Smooth muscle cell of the umbilical artery (primary cell): ENCODE measurements around the gene CWF19L2. TPM values are rescaled to one million over a fixed set of nuclear protein-coding genes. Genes with fewer than 3 reads are reported as not detected.

Source experiments
- total RNA-seq: library from RNA; depleted of rRNA; stranded (reverse); fragments of >200 nt; gene quantifications from 2 replicates; pipeline ENCODE4 v1.2.3, GENCODE V29; 2014

Gene CWF19L2
- total RNA-seq, result 11.9 and 13.4 TPM in 2 replicates

DNA sequence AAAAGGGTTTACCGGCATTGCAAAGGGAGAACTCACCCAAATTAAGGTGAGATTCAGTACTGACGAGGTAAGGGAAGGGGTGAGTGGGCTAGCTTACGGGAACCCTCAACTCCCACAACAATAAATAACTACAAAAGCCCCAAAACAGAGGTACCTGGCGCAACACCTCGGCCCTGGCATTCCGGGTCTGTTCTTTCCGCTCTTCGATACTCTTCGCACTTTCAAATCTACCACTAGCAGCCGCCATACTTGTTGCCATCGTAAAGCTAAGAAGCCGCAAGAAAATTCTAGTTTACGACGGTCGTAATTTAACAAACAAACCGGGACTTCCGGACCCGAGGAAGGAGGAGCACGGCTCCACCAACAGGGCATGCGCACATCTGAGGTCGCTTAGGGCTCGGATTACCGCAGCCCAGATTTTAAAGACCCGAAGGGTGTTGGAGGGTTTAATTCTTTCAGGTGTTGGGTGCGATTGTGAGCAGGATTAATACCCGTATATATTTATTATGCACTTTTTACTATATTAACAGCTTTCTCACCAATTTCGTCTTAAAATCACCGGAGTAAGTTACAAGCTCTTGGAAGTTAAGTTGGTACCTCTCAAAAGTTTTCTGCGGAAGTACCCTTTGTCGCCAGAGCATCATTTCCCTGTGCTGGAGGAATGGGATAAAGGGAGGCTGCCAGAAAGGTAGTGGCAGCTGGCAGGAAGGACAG, at the start of gene CWF19L2:
TSS of gene CWF19L2 (minus strand) at position 268 of the 714 bp plus-strand sequence. CDS start at position 259, 9 bp downstream.

Other genes starting within 250 kb of the CWF19L2 start
- gene ALKBH8, start 107.9 kb upstream of the CWF19L2 start, total RNA-seq, result 10.7 and 13.6 TPM in 2 replicates
- 2.1 and 2.8 TPM in 2 replicates for gene ELMOD1, start 133.3 kb upstream of the CWF19L2 start, total RNA-seq